ENCODE data around the gene CITED4. TPM values are rescaled to one million over a fixed set of nuclear protein-coding genes. Genes with fewer than 3 reads are reported as not detected.

Gene CITED4
- total RNA-seq, 1 experiment from 2014 or later, result 10.6 TPM

DNA sequence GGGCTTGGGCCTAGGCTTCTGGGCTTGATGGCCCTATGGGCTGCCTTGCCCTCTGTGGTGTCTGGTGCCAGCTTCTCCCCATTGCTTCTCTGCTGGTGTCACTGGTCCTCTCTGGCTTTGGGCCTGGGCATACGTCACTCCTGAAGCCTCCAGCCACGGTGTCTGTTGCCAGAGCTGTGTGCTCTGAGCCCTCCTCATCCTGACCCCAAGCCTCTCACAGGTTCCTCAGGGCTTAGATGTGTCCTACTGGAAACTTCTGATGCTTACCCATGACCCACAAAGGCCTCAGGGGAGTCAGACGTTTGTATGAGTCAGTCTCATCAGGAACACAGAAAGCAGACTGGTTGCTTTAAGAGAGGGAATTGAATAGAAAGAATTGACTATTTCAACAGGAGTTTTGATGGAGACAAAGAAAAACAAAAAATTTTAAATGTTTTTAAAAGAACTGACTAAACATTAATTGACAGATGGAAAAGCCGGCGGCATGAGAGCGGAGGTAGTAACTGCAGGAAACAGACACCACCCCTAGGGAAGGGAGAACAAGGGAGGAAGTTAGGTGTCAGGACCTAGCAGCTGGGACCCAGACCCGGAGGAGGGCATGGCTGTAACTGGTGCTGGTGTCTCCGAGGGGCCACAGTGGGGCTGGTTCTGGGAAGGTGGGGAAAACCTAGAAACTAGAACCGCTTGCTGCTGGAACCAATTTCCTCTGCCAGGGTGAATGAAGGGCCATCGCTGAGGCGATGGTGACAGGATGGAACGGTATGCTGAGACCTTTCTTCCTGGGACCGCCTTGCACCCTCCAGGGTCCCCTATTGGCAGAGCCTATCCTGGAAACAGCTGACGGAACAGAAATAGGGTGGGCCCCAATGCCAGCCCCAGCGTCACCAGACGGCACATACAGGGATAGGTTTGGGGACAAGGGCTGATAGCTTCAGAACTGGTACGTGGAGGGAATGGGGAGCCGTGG lies 40.0 kb upstream of the CITED4 start:
- peaks cover 5% of the 10 kb centered on the region for H3F3A ChIP-seq (ENCODE audit: low read length, unreplicated experiment)
- H3K79me2 ChIP-seq (ENCODE audit: low read length), result no peaks in the 10 kb centered on the region
- no peak overlapping the region for H3K4me3 ChIP-seq (ENCODE audit: low read length)
- no peaks in the 10 kb centered on the region for H3K9me3 ChIP-seq (ENCODE audit: low read length)
- peak overlapping the region; percentile 22 for H2AFZ ChIP-seq (ENCODE audit: low read length)
- H3K9me2 ChIP-seq (replicated peaks; ENCODE audit: low read length), result no peaks in the 10 kb centered on the region
- H3K36me3 ChIP-seq (ENCODE audit: low read depth, low read length), result no peaks in the 10 kb centered on the region
- ChIA-PET POLR2A (ENCODE audit: unreplicated experiment) (no interaction called here), CTCF (interaction anchor here (0.7 kb wide), 1 partner anchor 221 kb away, joined by 3 read pairs; no protein-coding TSS in a partner anchor)
- peak overlapping the region; percentile 61 for H3K27ac ChIP-seq (ENCODE audit: low read length)
- BruUV-seq (replicated peaks), result no TSS peak
- intact Hi-C loops (cut with micrococcal nuclease), result no loop called here
- DNase-seq, result peak; percentile 91
- TF ChIP-seq CTCF (conservative IDR thresholded peaks at IDR 0.05; ENCODE audit: low read depth, low read length) (no peak), EZH2phosphoT487 (IDR thresholded peaks at IDR 0.05; ENCODE audit: borderline replicate concordance, low read length) (no peak), EZH2 (IDR thresholded peaks at IDR 0.05; ENCODE audit: low read length, unreplicated experiment) (no peak)
- peak overlapping the region; percentile 60 for H3K4me2 ChIP-seq (ENCODE audit: low read length)
- peaks cover 63% of the 10 kb centered on the region for H3K4me1 ChIP-seq (ENCODE audit: insufficient read depth, low read length)
- H3K9ac ChIP-seq (ENCODE audit: low read length), result 0 out of 2 replicates have a peak overlapping the region, but pooled peaks have one; percentile 7
- peak; percentile 60 for ATAC-seq
- no peaks in the 10 kb centered on the region for H3K27me3 ChIP-seq (ENCODE audit: low read length)
- no peaks in the 10 kb centered on the region for H4K20me1 ChIP-seq (ENCODE audit: low read length)

GRCh38 chr1:40899230-40899870 lies 37.2 kb upstream of the CITED4 start:
- intact Hi-C loops (cut with micrococcal nuclease), result loop anchor here (2.0 kb wide), 1 partner anchor 49 kb away; no protein-coding TSS in a partner anchor
- Histone ChIP-seq H3K9ac (ENCODE audit: low read length) (no peak overlapping the region), H3K79me2 (ENCODE audit: low read length) (no peaks in the 10 kb centered on the region), H3K4me3 (ENCODE audit: low read length) (no peak overlapping the region; the same call in 1 of the 2 replicates), H3K27me3 (ENCODE audit: low read length) (no peaks in the 10 kb centered on the region), H3K4me1 (ENCODE audit: insufficient read depth, low read length) (peaks cover 53% of the 10 kb centered on the region), H3K9me2 (replicated peaks; ENCODE audit: low read length) (no peaks in the 10 kb centered on the region), H3F3A (ENCODE audit: low read length, unreplicated experiment) (peaks cover 5% of the 10 kb centered on the region), H2AFZ (ENCODE audit: low read length) (peak overlapping the region; percentile 20; the same call in 1 of the 2 replicates), H3K27ac (ENCODE audit: low read length) (peak overlapping the region; percentile 74), H3K4me2 (ENCODE audit: low read length) (peak overlapping the region; percentile 63), H3K36me3 (ENCODE audit: low read depth, low read length) (no peaks in the 10 kb centered on the region), H4K20me1 (ENCODE audit: low read length) (no peaks in the 10 kb centered on the region), H3K9me3 (ENCODE audit: low read length) (0 out of 2 replicates have a peak, but pooled peaks cover 4% of the 10 kb centered on the region)
- CTCF ChIA-PET, result no interaction called here
- BruUV-seq (replicated peaks), result TSS peak; percentile 92
- TF ChIP-seq CTCF (conservative IDR thresholded peaks at IDR 0.05; ENCODE audit: low read depth, low read length) (no peak), EZH2 (IDR thresholded peaks at IDR 0.05; ENCODE audit: low read length, unreplicated experiment) (no peak), EZH2phosphoT487 (IDR thresholded peaks at IDR 0.05; ENCODE audit: borderline replicate concordance, low read length) (no peak)
- ATAC-seq (peak; percentile 52), DNase-seq (peak; percentile 94)
- POLR2A ChIA-PET (ENCODE audit: unreplicated experiment), result no interaction called here

Measured in PC-3 (cell line).